Gastrocnemius medialis (tissue), 4 donors: Measurements from ENCODE around the gene FGG.

Source experiments
- CTCF ChIP-seq, 5 experiments: fragments of 450-650 bp in 3 of 5; fragments of 200-600 bp in 2 of 5; sonication (generic) in 2 of 5; IDR thresholded peaks in 4 of 5; conservative IDR thresholded peaks in 1 of 5; 1 replicate in 4 of 5; 2 replicates in 1 of 5; pipeline ENCODE4 v1.5.1; 2016 to 2019; ENCODE audit warnings: antibody characterized with exemption in 5 of 5, mild to moderate bottlenecking in 3 of 5, moderate library complexity in 3 of 5
- POLR2A ChIP-seq, 2 donors: fragments of 450-650 bp; IDR thresholded peaks; one replicate each; pipeline ENCODE4 v1.6.1; 2017; ENCODE audit warnings: antibody characterized with exemption in 2 of 2, mild to moderate bottlenecking in 2 of 2, moderate library complexity in 2 of 2

GRCh38 chr4:154660052-154660451 lies 47.6 kb upstream of the FGG start:
- TF ChIP-seq CTCF (IDR thresholded peaks at IDR 0.05 in 4 of 5, conservative IDR thresholded peaks at IDR 0.05 in 1 of 5): no peak
- no peak for TF ChIP-seq POLR2A (IDR thresholded peaks at IDR 0.05)
